Measurements from ENCODE around the gene DOC2A.
A peak's percentile ranks its signal among the peaks of the same experiment; 100 is the strongest.
"Not testable (repeated sequence)": the region's sequence is repeated elsewhere in the genome, so short reads cannot be mapped to it uniquely, and the experiment has no call there.

DOC2A gene

DNA sequence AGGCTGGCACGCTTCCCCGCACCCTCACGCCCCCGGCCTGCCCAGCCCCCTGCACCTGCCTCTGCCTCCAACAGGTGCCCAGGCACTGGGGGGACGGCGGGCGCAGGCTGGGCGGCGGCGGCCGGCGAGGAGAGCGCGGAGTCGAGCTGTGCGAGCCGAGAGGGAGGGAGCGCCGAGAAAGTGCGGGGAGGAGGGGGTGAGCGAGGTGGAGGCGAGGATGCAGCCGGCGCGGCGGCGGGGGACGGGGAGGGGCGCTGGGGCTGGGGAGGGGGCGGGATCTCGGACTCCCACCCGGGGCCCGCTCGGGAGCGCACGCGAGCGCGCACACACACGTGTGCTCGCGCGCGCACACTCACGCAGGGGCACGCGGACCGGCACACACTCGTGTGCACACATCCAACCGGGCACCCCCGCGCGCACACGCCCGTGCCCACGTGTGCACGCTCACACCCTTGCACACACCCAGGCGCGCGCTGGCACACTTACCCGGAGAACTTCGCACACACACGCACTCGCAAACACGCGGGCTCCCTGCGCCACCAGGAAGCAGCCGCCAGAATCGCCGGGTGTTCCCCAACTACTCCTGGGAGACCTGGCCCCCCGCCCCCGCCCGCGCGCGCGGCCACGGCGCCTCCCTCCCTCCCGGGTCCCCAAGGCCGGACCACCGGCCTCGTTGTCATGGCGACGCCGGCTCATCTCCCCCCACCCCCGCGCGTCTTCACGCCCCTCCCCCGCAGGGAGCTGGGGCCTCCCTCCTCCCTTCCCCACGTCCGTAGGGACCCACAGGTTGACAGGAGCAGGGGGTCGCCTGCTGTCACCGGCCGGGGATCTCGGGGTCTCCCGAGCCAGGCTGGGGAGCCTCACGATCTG is at the start of gene DOC2A:
Gene DOC2A (minus strand): TSS at position 184 of the 870 bp plus-strand sequence. CDS start 805 bp downstream, outside the sequence.
- peak; percentile 75 for DNase-seq

- no peak for DNase-seq
These were observed 49.5 kb upstream of the DOC2A start for GRCh38 chr16:30060346-30060745.

- no peak for DNase-seq
These were observed 44.2 kb upstream of the DOC2A start for GRCh38 chr16:30054959-30055553.

- DNase-seq, result no peak
These were observed 43.6 kb upstream of the DOC2A start for GRCh38 chr16:30054451-30054850.

GRCh38 chr16:30053376-30054015 is 42.7 kb upstream of the DOC2A start:
- DNase-seq, result no peak

GRCh38 chr16:30052671-30053372 is 42.0 kb upstream of the DOC2A start:
- peak; percentile 97 for DNase-seq

- DNase-seq, result no peak
These were observed 40.7 kb upstream of the DOC2A start for GRCh38 chr16:30051518-30051917.

- DNase-seq, result no peak
These were observed 39.0 kb upstream of the DOC2A start for GRCh38 chr16:30049871-30050270.

- no peak for DNase-seq
These were observed 35.8 kb upstream of the DOC2A start for GRCh38 chr16:30046588-30046987.

GRCh38 chr16:30046178-30046577 is 35.4 kb upstream of the DOC2A start:
- no peak for DNase-seq

DNA sequence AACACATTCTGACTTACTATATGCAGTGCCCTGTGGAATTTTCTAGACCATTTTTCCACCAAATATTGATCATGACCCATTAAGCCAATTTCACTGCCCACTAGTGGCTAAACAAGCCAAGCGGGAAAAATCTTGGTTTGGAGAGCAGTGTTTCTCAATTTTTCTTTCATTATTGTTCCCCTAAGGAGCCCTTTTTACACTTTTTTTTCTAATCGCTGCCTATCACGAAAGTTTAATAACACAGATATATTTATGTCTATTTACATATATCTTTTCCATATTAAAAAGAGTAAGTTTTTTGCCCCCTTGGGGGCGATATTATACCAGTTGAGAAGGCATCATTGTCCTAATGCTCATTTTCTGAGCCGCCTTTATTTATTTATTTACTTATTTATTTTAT is 31.0 kb upstream of the DOC2A start:
- DNase-seq, result no peak

- not testable (repeated sequence) for DNase-seq
These were observed 29.9 kb upstream of the DOC2A start for GRCh38 chr16:30040690-30041089.

DNA sequence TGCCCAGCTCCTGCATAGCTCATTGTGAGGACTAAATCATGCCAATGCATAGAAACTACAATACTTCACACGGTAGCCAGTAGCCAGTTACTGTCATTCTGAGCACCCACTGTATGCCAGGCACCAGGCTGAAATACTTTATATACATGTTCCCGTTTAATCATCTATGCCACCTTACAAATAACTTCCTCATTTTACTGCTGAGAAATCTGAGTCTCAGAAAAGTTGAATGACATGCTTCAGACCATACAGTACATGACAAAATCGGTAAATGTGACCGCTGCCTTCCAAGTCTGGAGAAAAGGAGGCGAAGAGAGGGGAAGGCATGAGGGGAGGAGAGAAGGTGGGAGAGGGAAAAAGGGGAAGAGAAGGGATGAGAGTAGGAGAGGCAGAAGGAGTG is 29.4 kb upstream of the DOC2A start:
- no peak for DNase-seq

- DNase-seq, result no peak
These were observed 22.4 kb upstream of the DOC2A start for GRCh38 chr16:30033270-30033669.

GRCh38 chr16:30032083-30032819 is 21.4 kb upstream of the DOC2A start:
- peak; percentile 50 for DNase-seq

DNA sequence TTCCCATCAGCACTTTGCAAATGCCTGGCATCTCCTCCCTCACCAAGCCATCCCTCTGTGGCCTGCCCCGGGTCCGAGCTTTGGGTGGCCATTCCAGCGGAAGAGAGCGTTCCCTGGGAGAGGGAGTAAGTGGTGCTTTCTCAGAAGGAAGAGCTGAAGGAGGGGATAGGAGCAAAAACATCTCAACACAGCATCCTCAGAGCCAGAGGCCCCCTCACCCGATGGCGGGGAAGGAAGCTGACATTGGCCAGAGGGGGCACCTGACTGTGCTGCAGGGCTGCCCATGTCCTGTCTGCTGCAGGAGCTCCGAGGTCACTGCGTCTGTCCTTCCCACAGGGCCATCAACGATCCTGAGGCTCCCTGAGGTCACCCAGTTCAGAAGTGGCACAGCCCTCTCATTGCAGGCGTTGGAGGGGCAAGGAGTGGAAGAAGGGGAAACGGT is 20.7 kb upstream of the DOC2A start:
- DNase-seq, result no peak

DNA sequence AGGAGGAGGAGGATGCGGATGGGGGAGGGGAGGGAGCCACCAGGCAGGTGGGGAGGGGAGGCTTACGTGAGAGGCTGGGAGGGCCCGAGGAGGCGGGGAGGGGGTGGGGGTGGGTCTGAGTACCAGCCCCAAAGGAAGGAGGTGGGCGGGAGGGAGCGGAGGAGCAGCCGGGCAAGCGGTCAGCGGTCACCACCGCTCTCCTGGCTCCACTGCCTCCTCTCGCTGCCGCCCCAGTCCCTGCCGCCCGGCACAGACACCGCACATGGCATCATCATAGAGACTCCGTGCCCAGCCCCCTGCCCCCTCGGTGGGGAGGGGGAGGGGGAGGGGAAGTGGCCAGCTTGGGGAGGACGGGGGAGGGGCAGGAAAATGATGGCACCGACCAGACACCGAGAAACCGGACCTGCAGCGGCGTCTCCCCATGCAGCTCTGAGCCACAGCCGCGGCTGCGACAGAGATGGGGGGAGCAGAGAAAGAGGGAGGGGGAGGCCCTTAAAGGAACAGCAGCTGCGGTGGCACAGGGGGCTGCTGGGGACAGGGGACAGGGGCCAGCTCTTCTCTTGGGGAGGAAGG is 20.1 kb upstream of the DOC2A start, which contains the start of gene TLCD3B:
Gene TLCD3B (minus strand): TSS at position 431 of the 573 bp plus-strand sequence. CDS start 744 bp downstream, outside the sequence.
- DNase-seq, result peak; percentile 77

DNA sequence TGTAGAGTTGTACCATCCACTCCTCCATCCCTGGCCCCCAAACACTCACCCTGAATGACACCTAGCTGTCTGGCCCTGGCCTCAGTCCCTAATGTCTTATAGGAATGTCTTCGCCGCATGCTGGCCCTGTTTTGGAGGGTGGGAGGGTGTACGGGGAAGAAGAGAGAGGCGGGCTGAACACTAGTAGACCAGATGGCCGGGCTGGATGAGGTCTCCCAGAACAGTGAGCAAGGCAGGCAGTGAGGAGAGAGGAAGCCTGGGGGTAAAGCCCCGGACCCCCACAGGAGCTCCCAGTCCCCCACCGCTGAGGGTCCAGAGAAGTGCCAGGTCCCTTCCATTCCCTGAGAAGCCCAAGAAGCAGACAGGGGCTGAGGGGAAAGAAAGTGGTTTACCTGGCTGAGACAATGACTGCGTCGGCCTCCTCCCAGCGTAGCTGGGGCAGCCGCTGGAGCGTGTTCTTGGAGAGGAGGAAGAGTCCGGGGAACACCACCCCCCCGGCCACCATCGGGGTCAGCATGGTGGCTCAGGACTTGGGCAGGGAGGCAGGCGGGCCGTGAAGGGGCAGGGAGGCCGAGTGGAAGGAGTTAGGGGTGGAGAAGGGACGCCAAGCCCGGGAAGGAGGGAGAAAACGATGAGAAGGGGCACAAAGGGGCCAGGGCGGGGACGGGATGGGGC is 19.3 kb upstream of the DOC2A start:
- no peak for DNase-seq

- DNase-seq, result no peak
These were observed 17.7 kb upstream of the DOC2A start for GRCh38 chr16:30028438-30029076.

DNA sequence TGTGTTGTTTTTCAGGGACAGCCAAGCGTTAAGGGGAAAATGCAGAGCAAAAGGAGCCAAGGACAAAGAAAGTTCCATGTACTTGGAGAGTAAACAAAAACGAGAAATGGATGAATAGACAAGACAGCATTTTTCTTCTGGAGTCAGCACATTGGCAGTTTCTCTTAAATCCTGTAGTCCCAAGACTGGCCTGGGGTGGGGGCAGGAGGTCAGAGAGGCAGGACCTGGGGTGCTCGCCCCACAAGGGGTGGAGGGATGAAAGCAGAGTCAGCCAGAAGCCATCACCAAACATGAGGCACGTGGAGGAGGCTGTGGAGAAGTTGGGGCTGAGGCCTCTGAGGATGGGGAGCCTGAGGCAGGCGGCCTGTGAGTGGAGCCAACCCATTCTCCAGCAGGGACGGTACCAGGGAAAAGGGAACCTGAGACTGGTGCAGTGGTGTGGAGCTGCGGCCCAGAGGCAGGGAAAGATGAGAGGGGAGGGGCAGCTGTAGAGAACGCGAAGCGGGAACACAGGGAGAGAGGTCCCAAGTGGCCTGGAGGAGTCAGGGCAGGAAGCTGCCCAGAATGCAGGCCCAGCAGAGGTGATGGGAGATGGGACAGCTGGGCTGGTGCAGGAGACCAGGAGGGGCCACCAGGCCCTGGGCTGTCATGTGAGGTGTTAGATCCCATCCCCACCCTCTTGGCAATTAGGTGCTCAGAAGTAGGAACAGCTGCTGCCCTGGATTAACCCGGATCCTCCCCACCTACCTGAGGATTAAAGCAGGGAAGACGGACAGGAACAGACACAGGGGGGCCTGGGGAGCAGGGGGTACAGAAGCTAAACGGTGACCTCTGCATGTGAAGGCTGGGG is 17.0 kb upstream of the DOC2A start:
- no peak for DNase-seq

Data from NCI-H510A (cell line).